ENCODE results near the gene GPC1. TPM values are rescaled to one million over a fixed set of nuclear protein-coding genes. Genes with fewer than 3 reads are reported as not detected.
A peak's percentile ranks its signal among the peaks of the same experiment; 100 is the strongest.
"Not testable (repeated sequence)": the region's sequence is repeated elsewhere in the genome, so short reads cannot be mapped to it uniquely, and the experiment has no call there.

GPC1 gene
- total RNA-seq (2022): 36.9 and 38.9 TPM in 2 replicates
- percentile 38 among the genes with signal in this experiment for Bru-seq, nascent RNA
- percentile 53 among the genes with signal in this experiment for BruChase-seq, experiment 1, labeled RNA remaining after a 6-hour chase
- BruChase-seq, experiment 2, labeled RNA remaining after a 2-hour chase: percentile 47 among the genes with signal in this experiment
- long read RNA-seq, transcript GPC1-201 (9 exons, 3,713 nt): major isoform, 85 of 110 reads
- long read RNA-seq, partial matches to known transcripts: 9 of 110 reads
- long read RNA-seq, other reads (novel, unspliced or antisense): 16 of 110 reads

- Mint-ChIP-seq H3K9me3 (ENCODE audit: unreplicated experiment) (no peaks in the 10 kb centered on the region), H3K36me3 (ENCODE audit: insufficient read depth, unreplicated experiment) (no peaks in the 10 kb centered on the region), H3K4me3 (ENCODE audit: unreplicated experiment) (peak within 1 kb of the TSS; percentile 85), H3K27me3 (ENCODE audit: insufficient read depth, unreplicated experiment) (no peaks in the 10 kb centered on the region), H3K27ac (ENCODE audit: low read depth, unreplicated experiment) (peak within 1 kb of the TSS; percentile 86), H3K4me1 (ENCODE audit: insufficient read depth, unreplicated experiment) (peaks cover 23% of the 10 kb centered on the region)
- CTCF ChIA-PET: interaction anchor here (0.7 to 1.9 kb wide), 6 partner anchors 9 to 286 kb away, joined by 4 to 9 read pairs (median 5); no protein-coding TSS in a partner anchor
- BruUV-seq (replicated peaks): no TSS peak
- POLR2A ChIA-PET: interaction anchor here (0.6 to 5.7 kb wide), 12 partner anchors 8 to 858 kb away, joined by 3 to 65 read pairs (median 4); partner anchors contain the start of gene NDUFA10
- peak; percentile 83 for DNase-seq (ENCODE audit: unreplicated experiment)
- TF ChIP-seq, protein P1, sequence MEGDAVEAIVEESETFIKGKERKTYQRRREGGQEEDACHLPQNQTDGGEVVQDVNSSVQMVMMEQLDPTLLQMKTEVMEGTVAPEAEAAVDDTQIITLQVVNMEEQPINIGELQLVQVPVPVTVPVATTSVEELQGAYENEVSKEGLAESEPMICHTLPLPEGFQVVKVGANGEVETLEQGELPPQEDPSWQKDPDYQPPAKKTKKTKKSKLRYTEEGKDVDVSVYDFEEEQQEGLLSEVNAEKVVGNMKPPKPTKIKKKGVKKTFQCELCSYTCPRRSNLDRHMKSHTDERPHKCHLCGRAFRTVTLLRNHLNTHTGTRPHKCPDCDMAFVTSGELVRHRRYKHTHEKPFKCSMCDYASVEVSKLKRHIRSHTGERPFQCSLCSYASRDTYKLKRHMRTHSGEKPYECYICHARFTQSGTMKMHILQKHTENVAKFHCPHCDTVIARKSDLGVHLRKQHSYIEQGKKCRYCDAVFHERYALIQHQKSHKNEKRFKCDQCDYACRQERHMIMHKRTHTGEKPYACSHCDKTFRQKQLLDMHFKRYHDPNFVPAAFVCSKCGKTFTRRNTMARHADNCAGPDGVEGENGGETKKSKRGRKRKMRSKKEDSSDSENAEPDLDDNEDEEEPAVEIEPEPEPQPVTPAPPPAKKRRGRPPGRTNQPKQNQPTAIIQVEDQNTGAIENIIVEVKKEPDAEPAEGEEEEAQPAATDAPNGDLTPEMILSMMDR (IDR thresholded peaks at IDR 0.05; ENCODE audit: unreplicated experiment): no peak
- intact Hi-C loops (cut with micrococcal nuclease): loop anchor here (10.0 kb wide), 2 partner anchors 111 to 371 kb away; no protein-coding TSS in a partner anchor
These were observed at the start of gene GPC1 for GRCh38 chr2:240435457-240435947. GPC1 (plus strand) TSS chr2:240435663; CDS start chr2:240435919, 256 bp downstream.

GRCh38 chr2:240386326-240386725, 49.1 kb upstream of the GPC1 start:
- Mint-ChIP-seq H3K9me3 (ENCODE audit: unreplicated experiment) (no peaks in the 10 kb centered on the region), H3K36me3 (ENCODE audit: insufficient read depth, unreplicated experiment) (no peaks in the 10 kb centered on the region), H3K27me3 (ENCODE audit: insufficient read depth, unreplicated experiment) (no peaks in the 10 kb centered on the region), H3K4me1 (ENCODE audit: insufficient read depth, unreplicated experiment) (peaks cover 6% of the 10 kb centered on the region), H3K4me3 (ENCODE audit: unreplicated experiment) (no peak overlapping the region), H3K27ac (ENCODE audit: low read depth, unreplicated experiment) (no peak overlapping the region)
- CTCF ChIA-PET: interaction anchor here (0.6 kb wide), 1 partner anchor 234 kb away, joined by 3 read pairs; no protein-coding TSS in a partner anchor
- POLR2A ChIA-PET: interaction anchor here (1.6 kb wide), 1 partner anchor 16 kb away, joined by 6 read pairs; no protein-coding TSS in a partner anchor
- no TSS peak for BruUV-seq (replicated peaks)
- TF ChIP-seq, protein P1 (IDR thresholded peaks at IDR 0.05; ENCODE audit: unreplicated experiment): no peak
- no peak for DNase-seq (ENCODE audit: unreplicated experiment)
- intact Hi-C loops (cut with micrococcal nuclease): loop anchor here (5.0 kb wide), 1 partner anchor 46 kb away; no protein-coding TSS in a partner anchor

DNA sequence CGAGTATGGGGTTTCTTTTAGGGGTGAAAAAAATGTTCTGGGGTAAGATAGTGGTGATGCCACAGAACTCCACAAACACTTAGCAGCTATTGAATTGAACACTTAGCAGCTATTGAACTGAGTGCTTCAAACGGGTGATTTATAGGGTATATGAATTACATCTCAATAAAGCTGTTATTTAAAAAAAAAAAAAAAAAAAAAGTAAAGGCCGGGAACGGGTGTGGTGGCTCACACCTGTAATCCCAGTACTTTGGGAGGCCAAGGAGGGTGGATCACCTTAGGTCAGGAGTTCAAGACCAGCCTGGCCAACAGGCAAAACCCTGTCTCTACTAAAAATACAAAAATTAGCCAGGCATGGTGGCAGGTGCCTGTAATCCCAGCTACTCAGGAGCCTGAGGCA, 48.7 kb upstream of the GPC1 start:
- H3K27ac Mint-ChIP-seq (ENCODE audit: low read depth, unreplicated experiment); H3K36me3 Mint-ChIP-seq (ENCODE audit: insufficient read depth, unreplicated experiment); BruUV-seq (replicated peaks); H3K9me3 Mint-ChIP-seq (ENCODE audit: unreplicated experiment); H3K4me3 Mint-ChIP-seq (ENCODE audit: unreplicated experiment); DNase-seq (ENCODE audit: unreplicated experiment); H3K27me3 Mint-ChIP-seq (ENCODE audit: insufficient read depth, unreplicated experiment); H3K4me1 Mint-ChIP-seq (ENCODE audit: insufficient read depth, unreplicated experiment): not testable (repeated sequence)
- ChIA-PET POLR2A (interaction anchor here (0.7 to 1.6 kb wide), 2 partner anchors 17 to 49 kb away, joined by 3 to 6 read pairs; no protein-coding TSS in a partner anchor), CTCF (interaction anchor here (0.8 to 1.4 kb wide), 2 partner anchors 144 to 236 kb away, joined by 3 read pairs; no protein-coding TSS in a partner anchor)
- intact Hi-C loops (cut with micrococcal nuclease): loop anchor here (5.0 kb wide), 1 partner anchor 46 kb away; no protein-coding TSS in a partner anchor

GRCh38 chr2:240387325-240387668, 48.2 kb upstream of the GPC1 start:
- CTCF ChIA-PET: interaction anchor here (0.8 to 1.4 kb wide), 2 partner anchors 144 to 236 kb away, joined by 3 read pairs; no protein-coding TSS in a partner anchor
- TF ChIP-seq, protein P1 (IDR thresholded peaks at IDR 0.05; ENCODE audit: unreplicated experiment): no peak
- H3K9me3 Mint-ChIP-seq (ENCODE audit: unreplicated experiment): no peaks in the 10 kb centered on the region
- BruUV-seq (replicated peaks): no TSS peak
- DNase-seq (ENCODE audit: unreplicated experiment): no peak
- H3K36me3 Mint-ChIP-seq (ENCODE audit: insufficient read depth, unreplicated experiment): no peaks in the 10 kb centered on the region
- intact Hi-C loops (cut with micrococcal nuclease): loop anchor here (5.0 kb wide), 1 partner anchor 45 kb away; no protein-coding TSS in a partner anchor
- no peak overlapping the region for H3K27ac Mint-ChIP-seq (ENCODE audit: low read depth, unreplicated experiment)
- H3K27me3 Mint-ChIP-seq (ENCODE audit: insufficient read depth, unreplicated experiment): no peaks in the 10 kb centered on the region
- no peak overlapping the region for H3K4me3 Mint-ChIP-seq (ENCODE audit: unreplicated experiment)
- peaks cover 6% of the 10 kb centered on the region for H3K4me1 Mint-ChIP-seq (ENCODE audit: insufficient read depth, unreplicated experiment)
- POLR2A ChIA-PET: interaction anchor here (0.7 to 1.6 kb wide), 3 partner anchors 10 to 49 kb away, joined by 3 to 6 read pairs (median 3); no protein-coding TSS in a partner anchor

Measured in MCF 10A (cell line).